Stimulated activated naive B cell treated with anti-CD40 and anti-IgM and Interleukin-4, amounts not matched to agents 10 μg/mL and 1 μg/mL and 100 μg/mL, for 72 hours (primary cell): ENCODE data around the gene PIP4K2A.
A peak's percentile ranks its signal among the peaks of the same experiment; 100 is the strongest.

Experiments used
- ATAC-seq, 2 donors: fragments of 150-1000 bp; cut with Tn5 transposase; replicated peaks; 2 replicates each; pipeline ENCODE4 v1.10.0; 2021; ENCODE audit warnings: moderate library complexity in 1 of 2
- DNase-seq: peaks from one replicate; pipeline ENCODE4 v3.0.0; 2021
- H3K27ac Mint-ChIP-seq: one replicate; pipeline ENCODE4 v1.8.0; 2022; ENCODE audit warnings: mild to moderate bottlenecking, mixed read lengths
- H3K27me3 Mint-ChIP-seq, 2 donors: one replicate each; pipeline ENCODE4 v1.8.0; 2022; ENCODE audit warnings: mixed read lengths in 2 of 2
- H3K36me3 Mint-ChIP-seq, 2 donors: one replicate each; pipeline ENCODE4 v1.8.0; 2022; ENCODE audit warnings: mixed read lengths in 2 of 2, mild to moderate bottlenecking in 1 of 2
- H3K4me1 Mint-ChIP-seq, 2 donors: one replicate each; pipeline ENCODE4 v1.8.0; 2022; ENCODE audit warnings: mixed read lengths in 2 of 2, mild to moderate bottlenecking in 1 of 2
- H3K4me3 Mint-ChIP-seq, 2 donors: one replicate each; pipeline ENCODE4 v1.8.0; 2022; ENCODE audit warnings: mild to moderate bottlenecking in 2 of 2, mixed read lengths in 2 of 2, moderate library complexity in 1 of 2
- H3K9me3 Mint-ChIP-seq, 2 donors: one replicate each; pipeline ENCODE4 v1.8.0; 2022; ENCODE audit warnings: mixed read lengths in 2 of 2, mild to moderate bottlenecking in 1 of 2

PIP4K2A gene

GRCh38 chr10:22658745-22659410 is 55.5 kb downstream of the PIP4K2A start:
- peaks cover 12 to 23% of the 10 kb centered on the region in 2 donors for H3K36me3 Mint-ChIP-seq
- no peaks in the 10 kb centered on the region for H3K9me3 Mint-ChIP-seq
- H3K4me3 Mint-ChIP-seq, result no peak overlapping the region
- peak overlapping the region; percentile 9 for H3K27ac Mint-ChIP-seq
- H3K27me3 Mint-ChIP-seq, result no peaks in the 10 kb centered on the region
- H3K4me1 Mint-ChIP-seq, result peaks cover 50 to 89% of the 10 kb centered on the region in 2 donors
- DNase-seq (no peak), ATAC-seq (no peak)

- peak overlapping the region; percentile 62 for H3K27ac Mint-ChIP-seq
- H3K4me1 Mint-ChIP-seq, result peaks cover 55 to 92% of the 10 kb centered on the region in 2 donors
- peak overlapping the region in 1 of 2 donors; percentile 41 for H3K4me3 Mint-ChIP-seq
- ATAC-seq (no peak), DNase-seq (no peak)
- no peaks in the 10 kb centered on the region for H3K9me3 Mint-ChIP-seq
- H3K27me3 Mint-ChIP-seq, result no peaks in the 10 kb centered on the region
- H3K36me3 Mint-ChIP-seq, result peaks cover 16 to 31% of the 10 kb centered on the region in 2 donors
Measured at GRCh38 chr10:22657566-22658225, 56.7 kb downstream of the PIP4K2A start.

- Mint-ChIP-seq H3K9me3 (no peaks in the 10 kb centered on the region), H3K4me3 (no peak overlapping the region), H3K36me3 (peaks cover 16 to 32% of the 10 kb centered on the region in 2 donors), H3K27ac (peak overlapping the region; percentile 62), H3K4me1 (peaks cover 56 to 92% of the 10 kb centered on the region in 2 donors), H3K27me3 (no peaks in the 10 kb centered on the region)
- DNase-seq (no peak), ATAC-seq (no peak)
Measured at GRCh38 chr10:22657024-22657423, 57.4 kb downstream of the PIP4K2A start.

GRCh38 chr10:22656036-22656435 is 58.3 kb downstream of the PIP4K2A start:
- Mint-ChIP-seq H3K36me3 (peaks cover 16 to 38% of the 10 kb centered on the region in 2 donors), H3K27me3 (no peaks in the 10 kb centered on the region), H3K9me3 (no peaks in the 10 kb centered on the region), H3K4me3 (peak overlapping the region in 1 of 2 donors; percentile 16), H3K27ac (no peak overlapping the region), H3K4me1 (peaks cover 60 to 94% of the 10 kb centered on the region in 2 donors)
- no peak for DNase-seq
- ATAC-seq, result no peak

- no peak overlapping the region for H3K4me3 Mint-ChIP-seq
- ATAC-seq, result peak in 1 of 2 donors; percentile 24
- no peaks in the 10 kb centered on the region for H3K9me3 Mint-ChIP-seq
- no peak for DNase-seq
- H3K27me3 Mint-ChIP-seq, result no peaks in the 10 kb centered on the region
- H3K4me1 Mint-ChIP-seq, result peaks cover 59 to 94% of the 10 kb centered on the region in 2 donors
- H3K36me3 Mint-ChIP-seq, result peaks cover 16 to 37% of the 10 kb centered on the region in 2 donors
- H3K27ac Mint-ChIP-seq, result no peak overlapping the region
Measured at GRCh38 chr10:22655312-22655981, 58.9 kb downstream of the PIP4K2A start.

- peak overlapping the region; percentile 27 for H3K27ac Mint-ChIP-seq
- H3K27me3 Mint-ChIP-seq, result no peaks in the 10 kb centered on the region
- no peak for DNase-seq
- H3K9me3 Mint-ChIP-seq, result no peaks in the 10 kb centered on the region
- peaks cover 15 to 33% of the 10 kb centered on the region in 2 donors for H3K36me3 Mint-ChIP-seq
- peaks cover 66 to 94% of the 10 kb centered on the region in 2 donors for H3K4me1 Mint-ChIP-seq
- H3K4me3 Mint-ChIP-seq, result peak overlapping the region; percentile 5 to 28
- peak in 1 of 2 donors; percentile 12 for ATAC-seq
Measured at GRCh38 chr10:22652988-22653481, 61.3 kb downstream of the PIP4K2A start.

- Mint-ChIP-seq H3K4me3 (peak overlapping the region; percentile 1 to 54), H3K27me3 (no peaks in the 10 kb centered on the region), H3K4me1 (peaks cover 70 to 97% of the 10 kb centered on the region in 2 donors), H3K36me3 (peaks cover 15 to 26% of the 10 kb centered on the region in 2 donors), H3K9me3 (no peaks in the 10 kb centered on the region), H3K27ac (peak overlapping the region; percentile 88)
- ATAC-seq, result peak; percentile 75 to 84
- DNase-seq, result peak; percentile 40
Measured at GRCh38 chr10:22651276-22651980, 63.0 kb downstream of the PIP4K2A start.

GRCh38 chr10:22649994-22650393 is 64.4 kb downstream of the PIP4K2A start:
- ATAC-seq (no peak), DNase-seq (no peak)
- H3K9me3 Mint-ChIP-seq, result no peaks in the 10 kb centered on the region
- H3K27me3 Mint-ChIP-seq, result no peaks in the 10 kb centered on the region
- H3K4me1 Mint-ChIP-seq, result peaks cover 67 to 88% of the 10 kb centered on the region in 2 donors
- H3K27ac Mint-ChIP-seq, result peak overlapping the region; percentile 90
- peaks cover 11 to 21% of the 10 kb centered on the region in 2 donors for H3K36me3 Mint-ChIP-seq
- peak overlapping the region in 1 of 2 donors; percentile 28 for H3K4me3 Mint-ChIP-seq

GRCh38 chr10:22649390-22649841 is 65.0 kb downstream of the PIP4K2A start:
- peaks cover 11 to 22% of the 10 kb centered on the region in 2 donors for H3K36me3 Mint-ChIP-seq
- peak overlapping the region; percentile 28 to 67 for H3K4me3 Mint-ChIP-seq
- ATAC-seq (peak; percentile 22 to 40), DNase-seq (no peak)
- H3K4me1 Mint-ChIP-seq, result peaks cover 65 to 86% of the 10 kb centered on the region in 2 donors
- no peaks in the 10 kb centered on the region for H3K27me3 Mint-ChIP-seq
- H3K9me3 Mint-ChIP-seq, result no peaks in the 10 kb centered on the region
- H3K27ac Mint-ChIP-seq, result peak overlapping the region; percentile 90

- H3K36me3 Mint-ChIP-seq, result peaks cover 17 to 28% of the 10 kb centered on the region in 2 donors
Measured at GRCh38 chr10:22648547-22648961, 65.8 kb downstream of the PIP4K2A start.

GRCh38 chr10:22647244-22647643 is 67.1 kb downstream of the PIP4K2A start:
- ATAC-seq (no peak), DNase-seq (no peak)
- Mint-ChIP-seq H3K27ac (no peak overlapping the region), H3K4me3 (peak overlapping the region in 1 of 2 donors; percentile 8), H3K4me1 (peaks cover 67 to 86% of the 10 kb centered on the region in 2 donors), H3K27me3 (no peaks in the 10 kb centered on the region), H3K36me3 (peaks cover 19 to 25% of the 10 kb centered on the region in 2 donors), H3K9me3 (peaks cover 0 to 4% of the 10 kb centered on the region in 2 donors)

More at GRCh38 chr10:22648547-22648961, 65.8 kb downstream of the PIP4K2A start:
- no peak overlapping the region for H3K27ac Mint-ChIP-seq
- peak; percentile 30 to 49 for ATAC-seq
- H3K4me3 Mint-ChIP-seq, result peak overlapping the region; percentile 29 to 33
- DNase-seq, result no peak
- no peaks in the 10 kb centered on the region for H3K27me3 Mint-ChIP-seq
- H3K9me3 Mint-ChIP-seq, result peaks cover 0 to 4% of the 10 kb centered on the region in 2 donors
- H3K4me1 Mint-ChIP-seq, result peaks cover 70 to 89% of the 10 kb centered on the region in 2 donors

- peaks cover 0 to 4% of the 10 kb centered on the region in 2 donors for H3K9me3 Mint-ChIP-seq
- no peak overlapping the region for H3K4me3 Mint-ChIP-seq
- no peaks in the 10 kb centered on the region for H3K27me3 Mint-ChIP-seq
- peak in 1 of 2 donors; percentile 44 for ATAC-seq
- no peak for DNase-seq
- peaks cover 24 to 30% of the 10 kb centered on the region in 2 donors for H3K36me3 Mint-ChIP-seq
- H3K4me1 Mint-ChIP-seq, result peaks cover 61 to 82% of the 10 kb centered on the region in 2 donors
- peak overlapping the region; percentile 10 for H3K27ac Mint-ChIP-seq
Measured at GRCh38 chr10:22646388-22646853, 68.0 kb downstream of the PIP4K2A start.

- H3K27ac Mint-ChIP-seq, result peak overlapping the region; percentile 65
- no peaks in the 10 kb centered on the region for H3K27me3 Mint-ChIP-seq
- peaks cover 19 to 28% of the 10 kb centered on the region in 2 donors for H3K36me3 Mint-ChIP-seq
- DNase-seq (no peak), ATAC-seq (no peak)
- H3K9me3 Mint-ChIP-seq, result peaks cover 0 to 4% of the 10 kb centered on the region in 2 donors
- H3K4me1 Mint-ChIP-seq, result peaks cover 48 to 66% of the 10 kb centered on the region in 2 donors
- no peak overlapping the region for H3K4me3 Mint-ChIP-seq
Measured at GRCh38 chr10:22644222-22644621, 70.2 kb downstream of the PIP4K2A start.
